ENCODE data around the gene MAL. TPM values are rescaled to one million over a fixed set of nuclear protein-coding genes. Genes with fewer than 3 reads are reported as not detected.

The MAL gene
- total RNA-seq, 1 donor: not detected

GRCh38 chr2:95068256-95068655 lies 42.7 kb downstream of the MAL start:
- H3K36me3 ChIP-seq (ENCODE audit: insufficient read depth, low read length): no peaks in the 10 kb centered on the region
- no peak for TF ChIP-seq CTCF (IDR thresholded peaks at IDR 0.05; ENCODE audit: extremely low read depth, low read depth, low read length)
- no peaks in the 10 kb centered on the region for H3K79me2 ChIP-seq (ENCODE audit: insufficient read depth, low read length)
- no peak overlapping the region for H3K4me2 ChIP-seq (ENCODE audit: insufficient read depth, low read length)
- H3K27ac ChIP-seq (ENCODE audit: low read depth, low read length): no peak overlapping the region
- H4K20me1 ChIP-seq (ENCODE audit: insufficient read depth, low read length): no peaks in the 10 kb centered on the region
- no peak overlapping the region for H3K4me3 ChIP-seq (ENCODE audit: insufficient read depth, low read length)
- no peaks in the 10 kb centered on the region for H3K4me1 ChIP-seq (ENCODE audit: insufficient read depth, low read length)
- H2AFZ ChIP-seq (ENCODE audit: low read length): no peak overlapping the region
- H3K27me3 ChIP-seq (ENCODE audit: insufficient read depth, low read length): peaks cover 4% of the 10 kb centered on the region
- DNase-seq (ENCODE audit: insufficient read length, low spot score, missing footprints): no peak
- no peaks in the 10 kb centered on the region for H3K9me3 ChIP-seq (ENCODE audit: low read depth, low read length)

GRCh38 chr2:95069465-95069864 lies 44.0 kb downstream of the MAL start:
- Histone ChIP-seq H3K36me3 (ENCODE audit: insufficient read depth, low read length) (no peaks in the 10 kb centered on the region), H3K9me3 (ENCODE audit: low read depth, low read length) (no peaks in the 10 kb centered on the region), H3K4me1 (ENCODE audit: insufficient read depth, low read length) (no peaks in the 10 kb centered on the region), H3K27ac (ENCODE audit: low read depth, low read length) (no peak overlapping the region), H3K79me2 (ENCODE audit: insufficient read depth, low read length) (no peaks in the 10 kb centered on the region), H3K4me3 (ENCODE audit: insufficient read depth, low read length) (no peak overlapping the region), H3K4me2 (ENCODE audit: insufficient read depth, low read length) (no peak overlapping the region), H2AFZ (ENCODE audit: low read length) (no peak overlapping the region), H3K27me3 (ENCODE audit: insufficient read depth, low read length) (peaks cover 9% of the 10 kb centered on the region), H4K20me1 (ENCODE audit: insufficient read depth, low read length) (no peaks in the 10 kb centered on the region)
- no peak for DNase-seq (ENCODE audit: insufficient read length, low spot score, missing footprints)
- no peak for TF ChIP-seq CTCF (IDR thresholded peaks at IDR 0.05; ENCODE audit: extremely low read depth, low read depth, low read length)

- no peak overlapping the region for H3K27ac ChIP-seq (ENCODE audit: low read depth, low read length)
- no peak overlapping the region for H3K4me2 ChIP-seq (ENCODE audit: insufficient read depth, low read length)
- no peak overlapping the region for H3K4me3 ChIP-seq (ENCODE audit: insufficient read depth, low read length)
- H3K9me3 ChIP-seq (ENCODE audit: low read depth, low read length): no peaks in the 10 kb centered on the region
- H3K27me3 ChIP-seq (ENCODE audit: insufficient read depth, low read length): peaks cover 27% of the 10 kb centered on the region
- H2AFZ ChIP-seq (ENCODE audit: low read length): no peak overlapping the region
- H3K4me1 ChIP-seq (ENCODE audit: insufficient read depth, low read length): no peaks in the 10 kb centered on the region
- no peaks in the 10 kb centered on the region for H3K79me2 ChIP-seq (ENCODE audit: insufficient read depth, low read length)
- DNase-seq (ENCODE audit: insufficient read length, low spot score, missing footprints): no peak
- no peaks in the 10 kb centered on the region for H4K20me1 ChIP-seq (ENCODE audit: insufficient read depth, low read length)
- no peaks in the 10 kb centered on the region for H3K36me3 ChIP-seq (ENCODE audit: insufficient read depth, low read length)
- TF ChIP-seq CTCF (IDR thresholded peaks at IDR 0.05; ENCODE audit: extremely low read depth, low read depth, low read length): no peak
Measured at GRCh38 chr2:95071856-95072255, 46.3 kb downstream of the MAL start.

GRCh38 chr2:95072424-95072823 lies 46.9 kb downstream of the MAL start:
- H3K36me3 ChIP-seq (ENCODE audit: insufficient read depth, low read length): no peaks in the 10 kb centered on the region
- H4K20me1 ChIP-seq (ENCODE audit: insufficient read depth, low read length): no peaks in the 10 kb centered on the region
- H3K4me3 ChIP-seq (ENCODE audit: insufficient read depth, low read length): no peak overlapping the region
- no peaks in the 10 kb centered on the region for H3K79me2 ChIP-seq (ENCODE audit: insufficient read depth, low read length)
- H3K4me2 ChIP-seq (ENCODE audit: insufficient read depth, low read length): no peak overlapping the region
- peaks cover 33% of the 10 kb centered on the region for H3K27me3 ChIP-seq (ENCODE audit: insufficient read depth, low read length)
- no peak for TF ChIP-seq CTCF (IDR thresholded peaks at IDR 0.05; ENCODE audit: extremely low read depth, low read depth, low read length)
- DNase-seq (ENCODE audit: insufficient read length, low spot score, missing footprints): no peak
- no peak overlapping the region for H2AFZ ChIP-seq (ENCODE audit: low read length)
- no peak overlapping the region for H3K27ac ChIP-seq (ENCODE audit: low read depth, low read length)
- H3K4me1 ChIP-seq (ENCODE audit: insufficient read depth, low read length): no peaks in the 10 kb centered on the region
- no peaks in the 10 kb centered on the region for H3K9me3 ChIP-seq (ENCODE audit: low read depth, low read length)
